HepG2 (cell line): ENCODE results near the gene SNX10.

Experiments
- ELF3 ChIP-seq: IDR thresholded peaks from 2 replicates; pipeline ENCODE4 v1.6.1; 2016; ENCODE audit warnings: missing genetic modification reagents, missing compliant biosample characterization
- EP300 ChIP-seq, 3 experiments: sonication (generic) in 1 of 3; formaldehyde crosslinking in 1 of 3; IDR thresholded peaks; 2 replicates each; pipeline versions ENCODE4 v1.5.1 to v1.6.1; 2011 to 2020; ENCODE audit warnings: low read depth in 2 of 3, low read length in 2 of 3, borderline replicate concordance in 1 of 3, improper control_type of control experiment in 1 of 3, mild to moderate bottlenecking in 1 of 3, missing genetic modification reagents in 1 of 3, moderate library complexity in 1 of 3
- HOXA3 ChIP-seq: sonication (generic); formaldehyde crosslinking; IDR thresholded peaks from 2 replicates; pipeline ENCODE4 v1.5.0; 2020; ENCODE audit warnings: missing genetic modification reagents
- POLR2A ChIP-seq, 2 experiments: IDR thresholded peaks; 2 replicates each; pipeline ENCODE4 v1.6.1; 2011; ENCODE audit warnings: low read depth in 2 of 2, low read length in 2 of 2, mild to moderate bottlenecking in 1 of 2, moderate library complexity in 1 of 2; ENCODE audit not compliant: insufficient read depth in 1 of 2
- POLR2AphosphoS5 ChIP-seq: IDR thresholded peaks from 2 replicates; pipeline ENCODE4 v1.6.1; 2012; ENCODE audit warnings: low read depth, low read length
- RXRA ChIP-seq: sonication (generic); formaldehyde crosslinking; IDR thresholded peaks from 2 replicates; pipeline ENCODE4 v1.5.1; 2020; ENCODE audit warnings: missing genetic modification reagents
- TAF1 ChIP-seq: sonication (generic); formaldehyde crosslinking; IDR thresholded peaks from 2 replicates; pipeline ENCODE4 v1.4.0; 2020; ENCODE audit warnings: missing genetic modification reagents
- ZNF768 ChIP-seq: sonication (generic); formaldehyde crosslinking; IDR thresholded peaks from 2 replicates; pipeline ENCODE4 v1.4.0; 2020; ENCODE audit warnings: missing genetic modification reagents
- TF ChIP-seq, protein P1 (sequence below): sonication (generic); formaldehyde crosslinking; IDR thresholded peaks from 2 replicates; pipeline ENCODE4 v1.5.0; 2020; ENCODE audit warnings: mild to moderate bottlenecking, missing genetic modification reagents, moderate library complexity
- TF ChIP-seq, protein P2 (sequence below): sonication (generic); formaldehyde crosslinking; IDR thresholded peaks from 2 replicates; pipeline ENCODE4 v1.5.0; 2020; ENCODE audit warnings: mild to moderate bottlenecking, missing genetic modification reagents, borderline replicate concordance

DNA sequence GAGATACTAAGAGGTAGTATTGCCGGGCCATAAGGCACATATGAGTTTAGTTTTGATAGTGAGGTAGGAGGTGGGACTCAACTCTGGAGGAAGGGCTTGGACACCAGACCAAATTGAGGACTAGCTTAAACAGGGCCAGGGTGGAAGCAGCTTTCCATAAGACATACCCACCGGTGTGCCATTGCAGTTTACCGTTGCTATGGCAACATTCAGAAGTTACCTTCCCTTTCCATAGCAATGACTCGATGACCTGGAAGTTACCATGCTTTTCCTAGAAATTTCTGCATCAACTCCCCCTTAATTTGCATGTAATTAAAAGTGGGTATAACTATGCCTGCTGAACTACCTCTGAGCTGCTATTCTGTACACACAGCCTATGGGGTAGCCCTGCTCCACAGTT, 10.9 kb upstream of the SNX10 start:
- no peak for TF ChIP-seq TAF1 (CRISPR knock-in tag)
- TF ChIP-seq, protein P1, sequence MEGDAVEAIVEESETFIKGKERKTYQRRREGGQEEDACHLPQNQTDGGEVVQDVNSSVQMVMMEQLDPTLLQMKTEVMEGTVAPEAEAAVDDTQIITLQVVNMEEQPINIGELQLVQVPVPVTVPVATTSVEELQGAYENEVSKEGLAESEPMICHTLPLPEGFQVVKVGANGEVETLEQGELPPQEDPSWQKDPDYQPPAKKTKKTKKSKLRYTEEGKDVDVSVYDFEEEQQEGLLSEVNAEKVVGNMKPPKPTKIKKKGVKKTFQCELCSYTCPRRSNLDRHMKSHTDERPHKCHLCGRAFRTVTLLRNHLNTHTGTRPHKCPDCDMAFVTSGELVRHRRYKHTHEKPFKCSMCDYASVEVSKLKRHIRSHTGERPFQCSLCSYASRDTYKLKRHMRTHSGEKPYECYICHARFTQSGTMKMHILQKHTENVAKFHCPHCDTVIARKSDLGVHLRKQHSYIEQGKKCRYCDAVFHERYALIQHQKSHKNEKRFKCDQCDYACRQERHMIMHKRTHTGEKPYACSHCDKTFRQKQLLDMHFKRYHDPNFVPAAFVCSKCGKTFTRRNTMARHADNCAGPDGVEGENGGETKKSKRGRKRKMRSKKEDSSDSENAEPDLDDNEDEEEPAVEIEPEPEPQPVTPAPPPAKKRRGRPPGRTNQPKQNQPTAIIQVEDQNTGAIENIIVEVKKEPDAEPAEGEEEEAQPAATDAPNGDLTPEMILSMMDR = no peak
- no peak for TF ChIP-seq ELF3 (CRISPR knock-in tag)
- TF ChIP-seq POLR2AphosphoS5 = no peak
- TF ChIP-seq RXRA (CRISPR knock-in tag) = no peak
- no peak for TF ChIP-seq HOXA3 (CRISPR knock-in tag)
- TF ChIP-seq EP300 (IDR thresholded peaks at IDR 0.05; ENCODE audit: low read depth in 2 of 2, low read length in 2 of 2) = no peak
- TF ChIP-seq EP300 (CRISPR knock-in tag; IDR thresholded peaks at IDR 0.05; ENCODE audit: borderline replicate concordance) = no peak
- TF ChIP-seq ZNF768 (CRISPR knock-in tag) = no peak
- TF ChIP-seq, protein P2, sequence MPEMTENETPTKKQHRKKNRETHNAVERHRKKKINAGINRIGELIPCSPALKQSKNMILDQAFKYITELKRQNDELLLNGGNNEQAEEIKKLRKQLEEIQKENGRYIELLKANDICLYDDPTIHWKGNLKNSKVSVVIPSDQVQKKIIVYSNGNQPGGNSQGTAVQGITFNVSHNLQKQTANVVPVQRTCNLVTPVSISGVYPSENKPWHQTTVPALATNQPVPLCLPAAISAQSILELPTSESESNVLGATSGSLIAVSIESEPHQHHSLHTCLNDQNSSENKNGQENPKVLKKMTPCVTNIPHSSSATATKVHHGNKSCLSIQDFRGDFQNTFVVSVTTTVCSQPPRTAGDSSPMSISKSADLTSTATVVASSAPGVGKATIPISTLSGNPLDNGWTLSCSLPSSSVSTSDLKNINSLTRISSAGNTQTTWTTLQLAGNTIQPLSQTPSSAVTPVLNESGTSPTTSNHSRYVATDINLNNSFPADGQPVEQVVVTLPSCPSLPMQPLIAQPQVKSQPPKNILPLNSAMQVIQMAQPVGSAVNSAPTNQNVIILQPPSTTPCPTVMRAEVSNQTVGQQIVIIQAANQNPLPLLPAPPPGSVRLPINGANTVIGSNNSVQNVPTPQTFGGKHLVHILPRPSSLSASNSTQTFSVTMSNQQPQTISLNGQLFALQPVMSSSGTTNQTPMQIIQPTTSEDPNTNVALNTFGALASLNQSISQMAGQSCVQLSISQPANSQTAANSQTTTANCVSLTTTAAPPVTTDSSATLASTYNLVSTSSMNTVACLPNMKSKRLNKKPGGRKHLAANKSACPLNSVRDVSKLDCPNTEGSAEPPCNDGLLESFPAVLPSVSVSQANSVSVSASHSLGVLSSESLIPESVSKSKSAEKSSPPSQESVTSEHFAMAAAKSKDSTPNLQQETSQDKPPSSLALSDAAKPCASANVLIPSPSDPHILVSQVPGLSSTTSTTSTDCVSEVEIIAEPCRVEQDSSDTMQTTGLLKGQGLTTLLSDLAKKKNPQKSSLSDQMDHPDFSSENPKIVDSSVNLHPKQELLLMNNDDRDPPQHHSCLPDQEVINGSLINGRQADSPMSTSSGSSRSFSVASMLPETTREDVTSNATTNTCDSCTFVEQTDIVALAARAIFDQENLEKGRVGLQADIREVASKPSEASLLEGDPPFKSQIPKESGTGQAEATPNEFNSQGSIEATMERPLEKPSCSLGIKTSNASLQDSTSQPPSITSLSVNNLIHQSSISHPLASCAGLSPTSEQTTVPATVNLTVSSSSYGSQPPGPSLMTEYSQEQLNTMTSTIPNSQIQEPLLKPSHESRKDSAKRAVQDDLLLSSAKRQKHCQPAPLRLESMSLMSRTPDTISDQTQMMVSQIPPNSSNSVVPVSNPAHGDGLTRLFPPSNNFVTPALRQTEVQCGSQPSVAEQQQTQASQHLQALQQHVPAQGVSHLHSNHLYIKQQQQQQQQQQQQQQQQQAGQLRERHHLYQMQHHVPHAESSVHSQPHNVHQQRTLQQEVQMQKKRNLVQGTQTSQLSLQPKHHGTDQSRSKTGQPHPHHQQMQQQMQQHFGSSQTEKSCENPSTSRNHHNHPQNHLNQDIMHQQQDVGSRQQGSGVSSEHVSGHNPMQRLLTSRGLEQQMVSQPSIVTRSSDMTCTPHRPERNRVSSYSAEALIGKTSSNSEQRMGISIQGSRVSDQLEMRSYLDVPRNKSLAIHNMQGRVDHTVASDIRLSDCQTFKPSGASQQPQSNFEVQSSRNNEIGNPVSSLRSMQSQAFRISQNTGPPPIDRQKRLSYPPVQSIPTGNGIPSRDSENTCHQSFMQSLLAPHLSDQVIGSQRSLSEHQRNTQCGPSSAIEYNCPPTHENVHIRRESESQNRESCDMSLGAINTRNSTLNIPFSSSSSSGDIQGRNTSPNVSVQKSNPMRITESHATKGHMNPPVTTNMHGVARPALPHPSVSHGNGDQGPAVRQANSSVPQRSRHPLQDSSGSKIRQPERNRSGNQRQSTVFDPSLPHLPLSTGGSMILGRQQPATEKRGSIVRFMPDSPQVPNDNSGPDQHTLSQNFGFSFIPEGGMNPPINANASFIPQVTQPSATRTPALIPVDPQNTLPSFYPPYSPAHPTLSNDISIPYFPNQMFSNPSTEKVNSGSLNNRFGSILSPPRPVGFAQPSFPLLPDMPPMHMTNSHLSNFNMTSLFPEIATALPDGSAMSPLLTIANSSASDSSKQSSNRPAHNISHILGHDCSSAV = no peak
- no peak for TF ChIP-seq POLR2A (IDR thresholded peaks at IDR 0.05; ENCODE audit: insufficient read depth in 1 of 2, low read depth in 2 of 2, low read length in 2 of 2)
